Midbrain (tissue), 1 donor: ENCODE results near the gene MS4A10.

ENCODE experiments used
- DNase-seq: peaks from one replicate; lab custom pipeline; 2025; lab: John Stamatoyannopoulos, UW

Gene MS4A10

DNA sequence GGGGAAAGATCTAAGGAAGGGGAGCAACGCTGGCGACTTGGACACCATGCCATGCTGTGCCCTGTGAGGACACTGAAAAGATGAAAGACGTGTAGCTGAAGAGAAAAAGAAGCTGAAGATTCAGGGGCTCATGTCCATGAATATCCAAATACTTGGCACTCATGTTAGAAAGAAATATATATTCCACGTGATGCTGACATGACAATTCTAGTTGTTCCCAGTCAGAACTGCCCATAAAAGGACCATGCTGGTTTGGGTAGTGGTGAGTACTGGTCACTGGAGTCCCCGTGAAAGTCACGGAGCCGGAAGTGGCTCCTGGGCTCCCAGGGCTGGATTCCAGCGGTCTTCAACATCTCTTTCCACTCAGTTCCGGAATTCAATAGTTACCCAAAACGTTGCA lies 18.6 kb upstream of the MS4A10 start:
- no peak for DNase-seq

DNA sequence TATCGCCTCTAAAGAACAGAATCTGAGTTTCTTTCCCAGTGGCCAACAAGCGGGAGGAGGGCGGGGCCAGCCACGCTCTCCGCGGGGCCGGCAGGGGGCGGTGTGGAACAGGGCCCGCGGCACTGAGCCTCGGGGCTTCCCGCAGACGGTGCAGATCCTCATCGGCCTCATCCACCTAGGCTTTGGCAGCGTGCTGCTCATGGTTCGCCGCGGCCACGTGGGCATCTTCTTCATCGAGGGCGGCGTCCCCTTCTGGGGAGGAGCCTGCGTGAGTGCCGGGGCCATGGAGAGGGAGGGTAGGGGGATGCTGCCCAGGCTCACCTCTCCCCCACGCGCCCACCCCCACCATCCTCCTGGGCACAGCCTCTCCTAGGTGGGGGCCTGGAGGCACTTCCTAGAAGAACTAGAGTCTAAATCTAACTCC lies 17.7 kb upstream of the MS4A10 start:
- no peak for DNase-seq

DNA sequence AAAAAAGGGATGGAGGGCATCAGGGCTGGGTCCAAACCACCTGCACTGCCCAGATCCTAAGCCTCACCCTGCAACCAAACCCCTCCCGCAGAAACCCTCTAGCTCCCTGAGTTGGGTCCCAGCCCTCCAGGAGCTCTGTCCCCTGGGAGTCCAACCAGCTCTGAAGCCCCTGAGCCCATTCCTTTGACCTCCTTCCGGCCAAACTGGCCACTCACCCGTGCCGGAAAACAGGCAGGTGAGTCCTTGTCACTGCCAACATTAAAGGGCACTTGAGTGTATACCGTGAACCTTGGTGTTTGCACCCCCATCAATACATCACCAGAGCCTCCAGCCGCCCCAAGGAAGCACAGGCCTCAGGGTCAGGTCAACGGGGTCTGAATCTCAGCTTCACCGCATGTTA lies 16.9 kb upstream of the MS4A10 start:
- DNase-seq = no peak

DNA sequence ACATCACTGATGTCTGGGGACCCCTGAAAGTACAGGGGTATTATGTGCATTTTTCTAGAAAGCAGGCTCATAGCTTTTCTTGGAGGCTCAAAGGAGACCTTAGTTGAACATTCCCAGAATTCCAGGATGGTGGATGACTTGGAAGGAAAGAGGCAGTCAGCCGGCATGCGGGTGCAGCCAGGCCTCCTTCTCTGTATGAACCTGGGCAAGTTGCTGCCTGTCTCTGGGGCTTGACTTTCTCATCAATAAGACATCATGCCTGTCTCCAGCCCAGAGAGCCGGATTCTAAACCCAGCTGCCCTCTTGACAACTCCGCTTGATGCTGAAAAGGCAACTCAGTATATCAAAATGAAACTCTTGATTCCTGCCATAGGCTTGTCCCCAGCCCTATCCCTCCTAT lies 15.9 kb upstream of the MS4A10 start:
- no peak for DNase-seq

DNA sequence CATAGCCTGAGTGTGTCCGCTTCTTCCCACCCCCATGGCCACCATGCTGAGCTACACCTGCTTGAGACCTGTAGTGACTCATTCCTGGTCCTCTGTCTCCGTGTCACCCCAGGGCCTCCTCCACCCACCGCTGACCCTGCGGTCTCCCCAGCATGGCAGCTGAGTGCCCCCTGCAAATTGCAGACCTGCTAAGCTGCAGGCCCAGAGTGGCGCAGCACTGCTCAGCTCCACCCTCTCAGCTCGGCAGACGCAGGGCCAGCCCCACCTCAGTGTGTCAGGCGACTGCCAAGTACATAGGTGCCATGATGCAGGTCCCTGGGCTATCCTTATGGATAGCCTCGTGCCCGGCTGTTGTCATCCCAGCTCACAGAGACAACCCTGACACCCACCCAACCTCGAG lies 15.3 kb upstream of the MS4A10 start:
- DNase-seq = no peak

DNA sequence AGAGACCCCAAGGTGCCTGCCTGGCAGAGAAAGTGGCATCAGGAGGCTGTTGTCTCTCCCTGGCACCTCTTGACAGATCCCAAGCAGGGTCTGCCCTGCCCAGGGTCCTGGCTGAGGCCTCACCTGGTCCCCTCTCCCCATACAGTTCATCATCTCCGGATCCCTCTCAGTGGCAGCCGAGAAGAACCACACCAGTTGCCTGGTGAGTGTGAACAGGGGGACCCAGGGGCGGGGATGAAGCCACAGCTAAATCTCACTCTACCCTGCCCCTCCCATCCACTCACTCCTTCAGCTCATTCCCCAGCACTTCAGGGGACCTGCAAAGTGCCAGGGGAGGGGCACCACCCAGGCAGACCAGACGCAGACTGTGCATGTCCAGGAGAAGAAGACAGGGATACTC lies 14.0 kb upstream of the MS4A10 start:
- no peak for DNase-seq

DNA sequence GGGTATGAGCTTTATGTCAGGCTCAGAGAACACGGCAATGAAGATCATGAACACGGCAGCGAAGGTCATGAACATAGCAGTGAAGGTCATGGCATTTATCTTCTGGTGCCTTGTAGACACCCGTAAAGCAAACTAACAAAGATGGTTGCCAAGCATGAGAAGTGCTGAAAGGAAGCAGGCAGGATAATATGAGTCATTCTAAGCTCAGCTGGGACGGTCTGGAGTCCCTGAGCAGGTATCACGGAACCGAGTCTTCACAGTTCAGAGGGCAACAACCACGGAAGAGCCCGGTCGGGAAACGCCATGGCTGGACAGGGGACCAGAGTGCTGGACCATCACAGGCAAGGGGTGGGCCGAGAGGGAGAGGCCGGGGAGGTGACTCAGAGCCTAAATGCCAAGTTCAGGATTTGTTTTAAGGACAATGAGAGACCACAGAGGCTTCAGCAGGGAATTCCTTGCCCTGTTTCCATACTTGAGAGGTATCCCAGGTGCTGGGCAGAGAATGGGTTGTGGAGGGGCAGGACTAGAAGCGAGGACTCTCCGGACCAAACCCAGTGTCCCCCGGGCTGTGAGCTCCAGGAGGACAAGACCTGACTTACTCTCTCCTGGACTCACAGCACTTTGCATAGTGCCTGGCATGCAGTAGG lies 13.1 kb upstream of the MS4A10 start:
- DNase-seq = no peak

DNA sequence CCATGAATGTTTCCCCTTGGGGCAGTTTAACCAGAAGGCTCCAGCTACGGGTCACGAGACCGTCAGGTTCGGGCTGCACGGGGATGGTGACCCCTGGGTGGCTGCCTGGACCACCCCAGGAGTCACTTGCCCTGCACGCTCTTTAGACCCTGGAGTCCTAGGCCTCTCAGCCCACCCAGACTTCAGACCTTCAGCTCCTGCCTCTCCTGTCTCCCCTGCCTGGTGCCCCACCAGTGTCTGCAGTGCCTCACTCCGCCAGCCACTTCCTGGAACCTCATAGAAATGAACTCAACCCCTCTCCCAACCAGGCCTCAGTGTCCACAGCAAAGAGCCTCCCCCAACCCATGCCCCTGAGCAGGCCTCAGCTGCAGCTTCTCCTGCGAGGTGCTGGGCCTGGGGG lies 12.5 kb upstream of the MS4A10 start:
- DNase-seq = no peak

DNA sequence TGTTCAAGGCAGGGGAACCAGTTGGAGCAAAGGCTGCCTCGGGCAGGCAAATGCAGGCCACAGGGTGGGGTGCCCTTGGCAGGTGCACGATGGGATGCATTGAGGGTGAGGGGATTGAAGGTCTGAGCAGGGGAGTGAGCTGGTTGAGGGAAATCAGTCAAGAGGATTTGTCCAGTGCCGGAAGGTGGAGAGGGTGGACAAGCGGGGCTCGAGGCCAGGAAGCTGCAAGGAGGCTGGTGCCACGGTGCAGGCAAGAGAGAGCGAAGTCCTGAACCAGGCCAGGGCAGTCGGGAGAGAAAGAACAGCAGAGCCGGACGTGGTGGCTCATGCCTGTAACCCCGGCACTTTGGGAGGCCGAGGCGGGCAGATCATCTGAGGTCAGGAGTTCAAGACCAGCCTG lies 10.4 kb upstream of the MS4A10 start:
- no peak for DNase-seq

DNA sequence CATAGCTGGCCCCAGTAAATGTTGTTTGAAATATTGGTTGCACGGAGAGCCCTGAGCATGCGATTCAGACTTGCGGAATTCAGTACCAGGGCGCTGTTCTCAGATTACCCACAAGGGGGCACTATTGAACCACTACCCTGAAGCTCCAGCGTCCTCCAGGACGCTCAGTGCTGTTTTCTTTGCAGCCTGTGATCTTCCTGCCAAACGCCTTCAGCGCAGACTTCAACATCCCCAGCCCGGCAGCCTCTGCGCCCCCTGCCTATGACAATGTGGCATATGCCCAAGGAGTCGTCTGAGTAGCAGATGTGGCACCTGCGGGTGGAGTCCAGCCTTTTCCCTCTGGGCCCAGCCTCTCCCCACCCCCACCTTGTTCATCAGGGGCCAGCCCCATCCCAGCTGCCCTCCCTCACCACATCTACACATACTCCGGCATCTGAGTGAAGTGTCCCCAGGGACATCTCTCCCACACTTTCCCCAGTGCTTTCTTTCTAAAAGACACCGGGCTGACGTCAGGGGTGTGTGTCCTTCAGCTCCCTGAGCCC lies 9.6 kb upstream of the MS4A10 start:
- DNase-seq = peak; percentile 84

DNA sequence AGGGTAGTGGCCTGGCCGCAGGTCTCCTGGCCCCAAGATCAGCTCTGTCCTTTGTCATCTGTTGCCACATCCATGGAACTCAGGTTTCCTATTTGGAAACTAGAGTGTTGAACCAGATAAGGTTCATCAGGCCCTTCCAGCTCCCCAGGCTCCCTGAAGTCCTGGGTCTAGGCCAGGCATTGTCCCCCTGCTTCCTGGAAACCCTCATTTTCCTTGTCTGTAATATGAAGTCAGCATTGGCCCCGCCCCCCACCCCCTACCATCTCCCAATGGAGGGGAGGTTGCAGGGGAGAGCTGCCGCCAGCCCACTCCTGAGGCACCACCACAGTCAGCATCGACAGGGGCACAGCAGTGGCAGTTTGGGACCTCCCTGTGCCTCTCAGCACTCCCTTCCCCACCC lies 9.0 kb upstream of the MS4A10 start:
- DNase-seq = no peak

DNA sequence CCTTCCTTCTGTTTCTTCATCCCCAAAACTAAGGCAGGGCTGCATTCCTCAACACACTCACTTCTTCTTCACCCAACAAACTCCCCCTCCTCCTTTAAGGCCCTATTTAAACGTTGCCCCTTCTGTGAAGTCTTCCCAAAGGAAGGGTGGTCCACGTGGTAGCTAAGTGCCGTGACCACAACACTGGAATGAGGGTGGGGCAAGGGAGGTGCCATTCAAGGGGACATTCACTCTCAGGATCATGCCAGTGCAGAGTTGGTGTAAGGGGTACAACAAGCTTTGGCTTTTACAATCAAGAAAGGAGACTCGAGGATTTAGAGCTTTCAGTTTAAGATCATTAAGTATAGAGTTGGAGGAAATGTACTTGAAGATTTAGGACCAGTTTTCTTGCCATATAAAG lies 8.0 kb upstream of the MS4A10 start:
- DNase-seq = no peak

DNA sequence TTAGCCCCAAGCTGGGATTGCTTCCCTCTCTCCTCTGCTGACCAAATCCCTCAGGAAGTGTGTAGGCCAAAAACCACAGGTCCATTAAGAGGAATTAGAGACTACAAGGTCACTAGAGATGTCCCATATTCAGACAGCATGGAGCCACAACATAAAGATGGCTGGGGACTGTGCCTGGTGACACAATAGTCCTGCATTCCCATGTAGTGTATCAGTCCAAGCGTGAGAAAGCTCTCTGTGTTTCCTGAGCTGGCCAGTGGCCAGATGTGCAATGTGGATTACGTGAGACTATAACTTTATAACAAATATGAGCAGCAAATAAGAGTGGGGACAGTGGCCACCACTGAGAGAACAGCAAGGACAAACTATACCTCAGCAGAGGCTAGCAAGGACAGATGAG lies 7.6 kb upstream of the MS4A10 start:
- DNase-seq = no peak

DNA sequence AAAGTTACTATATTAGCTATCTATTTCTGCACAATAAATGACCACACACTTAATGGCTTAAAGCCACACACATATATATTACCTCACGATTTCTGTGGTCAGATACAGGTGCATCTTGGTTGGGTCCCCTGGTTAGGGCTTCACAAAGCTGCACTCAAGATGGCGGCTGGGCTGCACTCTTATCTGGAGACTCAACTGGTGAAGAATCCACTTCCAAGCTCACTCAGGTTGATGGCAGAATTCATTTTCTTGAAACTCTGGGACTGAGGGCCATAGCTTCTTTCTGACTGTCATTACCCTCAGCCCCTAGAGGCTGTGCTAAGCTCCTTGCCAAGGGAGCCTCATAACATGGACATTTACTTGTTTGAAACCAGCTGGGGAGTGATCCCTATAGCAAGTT lies 5.1 kb upstream of the MS4A10 start:
- no peak for DNase-seq

DNA sequence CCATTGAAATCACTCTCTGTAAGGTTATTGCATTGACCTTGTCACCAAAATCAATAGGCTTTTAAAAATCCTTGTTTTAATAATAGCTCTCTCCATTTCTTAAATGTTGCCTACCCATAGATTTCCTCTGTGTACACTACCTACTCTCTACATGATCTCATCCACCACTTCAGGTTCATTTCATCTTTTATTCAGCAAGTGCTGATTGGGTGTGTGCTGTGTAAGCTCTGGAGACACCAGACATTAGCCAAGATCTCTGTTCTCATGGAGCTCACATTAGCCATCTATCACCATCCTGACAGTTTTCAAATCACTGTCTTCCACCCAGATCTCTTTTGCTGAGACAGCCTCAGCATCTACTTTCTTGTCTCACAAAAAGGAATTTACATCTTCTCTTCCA lies 4.4 kb upstream of the MS4A10 start:
- no peak for DNase-seq

DNA sequence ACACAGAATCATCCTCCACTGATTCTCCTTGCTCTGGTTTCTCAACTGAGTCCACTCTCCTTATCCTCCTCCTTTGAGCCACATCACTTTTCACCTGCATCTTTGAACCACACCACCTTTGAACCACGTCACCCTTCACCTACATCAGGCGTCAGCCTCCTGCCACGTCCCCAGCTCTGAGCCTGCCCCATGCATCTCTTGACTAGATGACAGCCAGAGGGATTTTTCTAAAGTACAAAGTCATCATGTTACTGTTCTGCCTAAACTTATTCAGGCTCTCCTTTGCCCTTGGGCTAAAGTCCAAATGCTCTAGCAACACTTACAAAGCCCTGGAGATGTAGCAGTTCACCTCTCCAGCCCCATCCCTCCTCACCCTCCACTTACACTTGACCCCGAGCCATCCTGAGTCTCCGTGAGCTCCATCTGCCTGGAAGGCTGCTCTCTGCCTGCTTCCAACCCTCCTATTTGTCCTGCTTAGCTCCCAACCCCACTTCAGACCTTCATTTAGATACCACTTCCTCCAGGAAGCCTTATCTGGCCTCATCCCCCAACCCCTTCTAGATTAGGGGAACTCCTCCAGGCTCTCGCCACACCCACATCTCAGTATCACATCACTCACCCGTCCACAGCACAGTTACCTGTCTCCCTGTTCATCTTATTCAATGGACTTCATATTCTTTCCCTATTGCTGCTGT lies 3.7 kb upstream of the MS4A10 start:
- no peak for DNase-seq

DNA sequence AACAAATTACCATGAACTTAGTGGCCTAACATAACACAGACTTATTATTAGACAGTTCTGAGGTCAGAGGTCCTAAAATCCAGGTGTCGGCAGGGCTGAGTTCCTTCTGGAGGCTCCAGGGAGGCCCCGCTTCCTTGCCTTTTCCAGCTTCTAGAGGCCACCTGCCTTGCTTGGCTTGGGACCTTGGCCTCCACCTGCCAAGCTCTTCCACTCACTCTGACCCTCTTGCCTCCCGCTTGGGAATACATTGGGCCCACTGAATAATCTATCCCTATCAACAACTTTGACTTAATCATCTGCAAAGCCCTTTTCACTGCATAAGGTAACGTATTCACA lies 3.2 kb upstream of the MS4A10 start:
- DNase-seq = no peak

DNA sequence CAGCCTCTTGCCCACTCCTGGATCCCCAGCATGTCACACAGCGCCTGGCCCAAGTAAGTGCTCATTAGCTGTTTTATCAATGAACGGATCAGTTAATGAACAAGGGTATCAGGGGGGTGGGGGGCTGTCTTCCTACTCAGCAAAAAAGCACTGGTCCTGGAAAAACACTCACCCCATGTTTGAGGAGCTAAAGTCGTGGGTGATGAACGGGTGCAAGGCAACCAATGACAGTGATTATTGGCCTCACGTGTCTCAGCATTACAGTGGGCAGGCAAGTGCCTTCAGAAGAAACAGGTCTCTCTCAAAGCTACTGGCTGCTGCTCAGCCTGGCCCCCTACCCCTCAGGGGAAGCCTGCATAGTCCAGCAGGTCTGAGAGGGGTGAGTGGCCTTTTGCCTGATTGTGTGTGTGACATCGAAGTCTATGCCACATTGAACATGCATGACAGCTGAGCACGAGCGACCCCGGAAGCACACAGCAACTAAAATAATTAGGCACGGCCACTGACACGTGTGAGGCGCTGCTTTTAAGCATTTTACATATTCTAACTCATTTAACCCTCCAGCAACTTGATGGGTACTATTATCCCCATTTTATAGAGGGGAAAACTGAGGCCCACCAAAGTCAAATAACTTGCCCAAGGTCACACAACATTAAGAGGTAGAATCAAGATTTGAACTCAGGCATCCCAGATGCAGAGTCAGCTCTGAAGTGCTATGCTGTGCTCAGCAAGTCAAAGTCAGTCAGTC lies 2.6 kb upstream of the MS4A10 start:
- DNase-seq = no peak

DNA sequence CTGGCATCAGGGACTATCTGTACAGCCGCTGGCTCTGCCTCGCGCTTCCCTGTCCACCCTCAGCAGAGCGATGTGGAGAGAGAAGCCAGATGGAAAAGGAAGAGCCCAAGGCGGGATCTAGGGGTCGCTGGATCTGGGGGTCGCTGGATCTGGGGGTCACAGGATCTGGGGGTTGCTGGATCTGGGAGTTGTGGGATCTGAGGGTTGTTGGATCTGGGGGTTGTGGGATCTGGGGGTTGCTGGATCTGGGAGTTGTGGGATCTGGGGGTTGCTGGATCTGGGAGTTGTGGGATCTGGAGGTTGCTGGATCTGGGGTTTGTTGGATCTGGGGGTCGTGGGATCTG lies 2.0 kb upstream of the MS4A10 start:
- DNase-seq = no peak

DNA sequence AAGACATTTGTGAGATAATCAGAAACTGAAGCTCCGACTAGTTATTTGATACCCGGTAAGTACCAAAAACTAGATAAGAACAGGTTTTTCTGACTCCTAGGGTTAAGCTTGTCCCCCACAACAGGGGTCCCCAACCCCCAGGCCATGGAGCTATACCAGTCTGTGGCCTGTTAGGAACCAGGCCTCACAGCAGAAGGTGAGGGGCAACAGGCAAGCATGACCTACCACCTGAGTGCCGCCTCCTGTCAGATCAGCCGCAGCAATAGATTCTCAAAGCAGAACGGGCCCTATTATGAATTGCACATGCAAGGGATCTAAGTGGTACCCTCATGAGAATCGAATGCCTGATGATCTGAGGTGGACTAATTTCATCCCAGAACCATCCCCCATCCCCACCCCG lies 1.2 kb upstream of the MS4A10 start:
- no peak for DNase-seq

DNA sequence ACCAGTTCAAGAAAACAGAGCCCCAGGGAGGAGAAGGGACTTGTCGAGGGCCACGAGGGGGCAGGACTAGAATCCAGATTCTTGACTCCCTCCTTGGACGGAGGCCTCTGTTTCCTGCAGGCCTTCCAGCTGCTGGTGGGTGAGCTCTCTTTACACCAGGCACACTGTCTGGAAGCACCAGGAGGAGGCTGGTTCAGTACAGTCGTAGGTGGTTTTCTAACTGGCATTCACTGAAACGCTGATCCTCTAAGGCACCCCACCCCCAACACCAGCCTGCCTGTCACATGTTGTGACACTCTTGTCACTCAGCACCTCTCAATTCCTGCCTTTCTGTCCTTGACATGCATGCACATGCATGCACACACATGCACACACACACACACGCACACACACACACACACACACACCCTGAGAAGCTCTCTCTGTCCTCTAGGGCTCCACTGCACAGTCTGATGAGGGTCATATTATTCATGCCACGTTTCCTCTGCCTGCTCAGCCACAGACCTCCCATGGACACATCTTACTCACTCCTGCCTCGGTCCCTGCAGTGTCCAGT lies 751 bp downstream of the MS4A10 start:
- DNase-seq = no peak

DNA sequence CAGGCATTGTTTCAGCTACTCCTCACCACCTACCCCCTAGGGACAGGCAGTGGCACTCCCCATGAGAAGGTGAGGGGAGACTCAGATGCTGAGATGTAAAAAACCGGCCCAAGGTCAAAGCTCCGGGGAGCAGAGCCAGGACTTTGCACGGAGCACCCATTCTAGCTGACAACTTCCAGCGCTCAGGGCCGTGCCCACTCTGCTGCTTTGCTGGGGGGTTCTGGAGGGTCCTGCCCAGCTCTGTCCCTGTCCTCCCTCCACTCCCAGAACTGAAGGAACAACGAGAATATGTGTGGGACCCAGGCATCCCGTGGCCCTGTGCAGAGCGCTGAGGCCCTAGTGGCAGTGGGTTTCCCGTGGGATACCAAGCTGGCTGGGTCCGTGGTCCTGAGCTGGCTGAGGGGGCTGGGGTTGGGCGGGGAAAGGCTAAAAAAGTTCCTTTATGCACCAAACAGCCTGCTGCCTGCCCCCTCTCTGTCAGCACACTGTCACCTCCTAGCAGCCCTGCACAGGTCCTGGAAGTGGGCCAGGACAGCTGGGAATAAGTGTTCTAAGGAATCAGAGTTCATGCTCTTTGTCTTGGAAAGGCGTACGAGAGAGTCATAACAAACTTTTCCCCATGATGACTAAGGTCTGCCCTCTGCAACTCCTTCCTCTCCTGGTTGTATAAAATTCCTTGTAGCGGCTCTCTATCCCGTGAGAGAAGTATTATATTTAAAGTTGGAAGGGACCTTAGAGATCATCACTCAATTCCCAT lies 1.9 kb downstream of the MS4A10 start:
- DNase-seq = no peak
